Astrocyte (in vitro differentiated cells and primary cell): ENCODE data around the gene IFNL2. TPM values are rescaled to one million over a fixed set of nuclear protein-coding genes. Genes with fewer than 3 reads are reported as not detected.

ENCODE experiments used
- DNase-seq: peaks from one replicate; pipeline ENCODE4 v3.0.0-alpha.2; 2010; ENCODE audit warnings: low read depth
- FAIRE-seq: peaks from 2 replicates; lab custom pipeline; 2011; peaks lifted over from hg19 to GRCh38; lab: Jason Lieb, UNC
- H2AFZ ChIP-seq: 2 replicates; pipeline ENCODE4 v1.6.0; 2012; ENCODE audit warnings: low read depth, low read length, inconsistent platforms
- H3K27ac ChIP-seq: 2 replicates; pipeline ENCODE4 v1.5.1; 2011; ENCODE audit warnings: low read depth, low read length, inconsistent platforms
- H3K27me3 ChIP-seq: 2 replicates; pipeline ENCODE4 v1.6.0; 2011; ENCODE audit warnings: low read length, inconsistent platforms; ENCODE audit not compliant: insufficient read depth
- H3K36me3 ChIP-seq: 2 replicates; pipeline ENCODE4 v1.5.1; 2011; ENCODE audit warnings: low read length, inconsistent platforms; ENCODE audit not compliant: insufficient read depth
- H3K4me1 ChIP-seq: 2 replicates; pipeline ENCODE4 v1.5.1; 2011; ENCODE audit warnings: low read length, inconsistent platforms; ENCODE audit not compliant: insufficient read depth
- H3K4me2 ChIP-seq: 2 replicates; pipeline ENCODE4 v1.6.0; 2012; ENCODE audit warnings: low read length, inconsistent platforms
- H3K4me3 ChIP-seq: 2 replicates; pipeline ENCODE4 v1.5.1; 2011; ENCODE audit warnings: low read depth, mild to moderate bottlenecking, low read length, inconsistent platforms; ENCODE audit not compliant: insufficient read depth
- H3K79me2 ChIP-seq: 2 replicates; pipeline ENCODE4 v1.6.0; 2012; ENCODE audit warnings: mild to moderate bottlenecking, low read length, inconsistent platforms; ENCODE audit not compliant: insufficient read depth
- H3K9ac ChIP-seq: 2 replicates; pipeline ENCODE4 v1.6.0; 2012; ENCODE audit warnings: mild to moderate bottlenecking, low read length, inconsistent platforms
- H3K9me3 ChIP-seq: 2 replicates; pipeline ENCODE4 v1.5.1; 2012; ENCODE audit warnings: low read depth, mild to moderate bottlenecking, low read length, inconsistent platforms; ENCODE audit not compliant: insufficient read depth
- H4K20me1 ChIP-seq: 2 replicates; pipeline ENCODE4 v1.6.0; 2012; ENCODE audit warnings: low read length, inconsistent platforms; ENCODE audit not compliant: insufficient read depth
- H3K27ac Mint-ChIP-seq: one replicate; pipeline ENCODE4 v1.8.0; 2021; ENCODE audit warnings: mild to moderate bottlenecking, mixed read lengths; ENCODE audit not compliant: unreplicated experiment
- H3K27me3 Mint-ChIP-seq: one replicate; pipeline ENCODE4 v1.8.0; 2021; ENCODE audit warnings: low read depth, mixed read lengths; ENCODE audit not compliant: unreplicated experiment
- H3K36me3 Mint-ChIP-seq: one replicate; pipeline ENCODE4 v1.8.0; 2021; ENCODE audit warnings: low read depth, mixed read lengths; ENCODE audit not compliant: unreplicated experiment
- H3K4me1 Mint-ChIP-seq: one replicate; pipeline ENCODE4 v1.8.0; 2021; ENCODE audit warnings: low read depth, mixed read lengths; ENCODE audit not compliant: unreplicated experiment
- H3K4me3 Mint-ChIP-seq: one replicate; pipeline ENCODE4 v1.8.0; 2021; ENCODE audit warnings: mild to moderate bottlenecking, moderate library complexity, mixed read lengths; ENCODE audit not compliant: unreplicated experiment
- H3K9me3 Mint-ChIP-seq: one replicate; pipeline ENCODE4 v1.8.0; 2021; ENCODE audit warnings: mild to moderate bottlenecking, mixed read lengths; ENCODE audit not compliant: unreplicated experiment
- EZH2 ChIP-seq: IDR thresholded peaks from 2 replicates; pipeline ENCODE4 v1.6.1; 2012; ENCODE audit warnings: mild to moderate bottlenecking, low read length, inconsistent platforms; ENCODE audit not compliant: insufficient read depth
- total RNA-seq: library from RNA; stranded (reverse); gene quantifications from 2 replicates; pipeline ENCODE4 v1.2.1, GENCODE V29; 2021
- TF ChIP-seq, protein P1 (sequence below): IDR thresholded peaks from 2 replicates; pipeline ENCODE4 v1.5.1; 2011; ENCODE audit warnings: low read depth, mild to moderate bottlenecking, inconsistent platforms, low read length, moderate library complexity; ENCODE audit not compliant: insufficient read depth

Gene IFNL2
- total RNA-seq, 1 donor from 2014 or later = not detected

DNA sequence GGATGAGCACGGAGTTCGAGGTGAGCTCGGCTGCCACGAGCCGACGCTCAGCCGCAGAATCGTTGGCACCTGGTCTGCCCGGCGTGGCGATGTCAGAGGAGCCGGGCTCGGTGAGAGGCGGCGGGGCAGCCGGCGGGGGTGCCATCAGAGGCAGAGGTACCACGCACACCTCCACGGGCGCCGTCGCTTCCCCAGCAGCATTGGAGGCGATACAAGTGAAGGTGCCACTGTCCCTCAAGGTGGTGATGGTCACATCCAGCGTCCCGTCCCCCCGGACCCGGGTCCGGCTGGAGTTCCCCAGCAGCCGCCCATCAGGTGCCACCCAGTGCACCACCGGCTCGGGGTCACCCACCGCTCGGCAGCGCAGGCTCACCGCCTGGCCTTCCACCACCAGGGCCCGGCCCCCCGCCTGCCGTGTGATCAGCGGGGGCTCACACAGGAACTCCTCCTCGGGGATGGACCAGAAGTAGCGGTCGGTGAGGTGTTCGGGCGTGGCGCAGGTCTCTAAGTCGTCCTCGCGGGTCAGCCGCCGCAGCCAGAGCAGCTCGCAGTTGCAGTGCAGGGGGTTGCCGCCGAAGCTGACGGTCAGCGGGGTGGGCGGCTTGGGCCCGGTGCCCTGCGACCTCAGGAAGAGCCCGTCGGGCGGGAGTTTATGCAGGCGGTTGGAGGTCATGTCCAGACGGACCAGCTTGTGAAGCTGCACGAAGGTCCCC is 46.0 kb downstream of the IFNL2 start:
- peaks cover 14% of the 10 kb centered on the region for H3K36me3 Mint-ChIP-seq
- H3K4me1 ChIP-seq = no peaks in the 10 kb centered on the region
- H3K4me3 ChIP-seq = no peak overlapping the region
- no peaks in the 10 kb centered on the region for H3K36me3 ChIP-seq
- H4K20me1 ChIP-seq = no peaks in the 10 kb centered on the region
- no peak overlapping the region for H2AFZ ChIP-seq
- TF ChIP-seq, protein P1, sequence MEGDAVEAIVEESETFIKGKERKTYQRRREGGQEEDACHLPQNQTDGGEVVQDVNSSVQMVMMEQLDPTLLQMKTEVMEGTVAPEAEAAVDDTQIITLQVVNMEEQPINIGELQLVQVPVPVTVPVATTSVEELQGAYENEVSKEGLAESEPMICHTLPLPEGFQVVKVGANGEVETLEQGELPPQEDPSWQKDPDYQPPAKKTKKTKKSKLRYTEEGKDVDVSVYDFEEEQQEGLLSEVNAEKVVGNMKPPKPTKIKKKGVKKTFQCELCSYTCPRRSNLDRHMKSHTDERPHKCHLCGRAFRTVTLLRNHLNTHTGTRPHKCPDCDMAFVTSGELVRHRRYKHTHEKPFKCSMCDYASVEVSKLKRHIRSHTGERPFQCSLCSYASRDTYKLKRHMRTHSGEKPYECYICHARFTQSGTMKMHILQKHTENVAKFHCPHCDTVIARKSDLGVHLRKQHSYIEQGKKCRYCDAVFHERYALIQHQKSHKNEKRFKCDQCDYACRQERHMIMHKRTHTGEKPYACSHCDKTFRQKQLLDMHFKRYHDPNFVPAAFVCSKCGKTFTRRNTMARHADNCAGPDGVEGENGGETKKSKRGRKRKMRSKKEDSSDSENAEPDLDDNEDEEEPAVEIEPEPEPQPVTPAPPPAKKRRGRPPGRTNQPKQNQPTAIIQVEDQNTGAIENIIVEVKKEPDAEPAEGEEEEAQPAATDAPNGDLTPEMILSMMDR = no peak
- no peak for TF ChIP-seq EZH2
- no peaks in the 10 kb centered on the region for H3K27me3 ChIP-seq
- no peak overlapping the region for H3K4me2 ChIP-seq
- peaks cover 44% of the 10 kb centered on the region for H3K27me3 Mint-ChIP-seq
- H3K9ac ChIP-seq = no peak overlapping the region
- no peak overlapping the region for H3K4me3 Mint-ChIP-seq
- no peak overlapping the region for H3K27ac ChIP-seq
- no peaks in the 10 kb centered on the region for H3K9me3 ChIP-seq
- no peaks in the 10 kb centered on the region for H3K79me2 ChIP-seq
- FAIRE-seq = no peak
- H3K9me3 Mint-ChIP-seq = peaks cover 5% of the 10 kb centered on the region
- no peak for DNase-seq
- no peaks in the 10 kb centered on the region for H3K4me1 Mint-ChIP-seq
- H3K27ac Mint-ChIP-seq = no peak overlapping the region

GRCh38 chr19:39315933-39316332 is 47.7 kb downstream of the IFNL2 start:
- no peaks in the 10 kb centered on the region for H3K27me3 ChIP-seq
- H2AFZ ChIP-seq = no peak overlapping the region
- Mint-ChIP-seq H3K36me3 (peaks cover 5% of the 10 kb centered on the region), H3K4me1 (peaks cover 3% of the 10 kb centered on the region), H3K4me3 (no peak overlapping the region), H3K27ac (no peak overlapping the region), H3K9me3 (no peaks in the 10 kb centered on the region), H3K27me3 (peaks cover 35% of the 10 kb centered on the region)
- H3K9me3 ChIP-seq = no peaks in the 10 kb centered on the region
- no peaks in the 10 kb centered on the region for H3K36me3 ChIP-seq
- FAIRE-seq = no peak
- H3K9ac ChIP-seq = no peak overlapping the region
- no peak overlapping the region for H3K27ac ChIP-seq
- H3K79me2 ChIP-seq = no peaks in the 10 kb centered on the region
- no peak for TF ChIP-seq EZH2
- TF ChIP-seq, protein P1 = no peak
- DNase-seq = no peak
- H3K4me2 ChIP-seq = no peak overlapping the region
- no peaks in the 10 kb centered on the region for H3K4me1 ChIP-seq
- H4K20me1 ChIP-seq = no peaks in the 10 kb centered on the region
- H3K4me3 ChIP-seq = no peak overlapping the region

- TF ChIP-seq, protein P1 = no peak
- no peak for TF ChIP-seq EZH2
- H3K27ac ChIP-seq = no peak overlapping the region
- DNase-seq = no peak
- no peaks in the 10 kb centered on the region for H3K36me3 ChIP-seq
- H4K20me1 ChIP-seq = no peaks in the 10 kb centered on the region
- no peaks in the 10 kb centered on the region for H3K9me3 ChIP-seq
- Mint-ChIP-seq H3K4me3 (no peak overlapping the region), H3K9me3 (no peaks in the 10 kb centered on the region), H3K36me3 (peaks cover 7% of the 10 kb centered on the region), H3K27ac (no peak overlapping the region), H3K4me1 (peaks cover 3% of the 10 kb centered on the region), H3K27me3 (peaks cover 38% of the 10 kb centered on the region)
- no peak overlapping the region for H2AFZ ChIP-seq
- peaks cover 6% of the 10 kb centered on the region for H3K27me3 ChIP-seq
- no peak overlapping the region for H3K9ac ChIP-seq
- no peaks in the 10 kb centered on the region for H3K4me1 ChIP-seq
- no peak for FAIRE-seq
- H3K4me2 ChIP-seq = no peak overlapping the region
- H3K4me3 ChIP-seq = no peak overlapping the region
- H3K79me2 ChIP-seq = no peaks in the 10 kb centered on the region
Observed at GRCh38 chr19:39316627-39317321, 48.6 kb downstream of the IFNL2 start.
